ENCODE measurements around the gene ACBD3. TPM values are rescaled to one million over a fixed set of nuclear protein-coding genes. Genes with fewer than 3 reads are reported as not detected.

Gene ACBD3
- total RNA-seq, 1 donor, result 72.0 TPM

DNA sequence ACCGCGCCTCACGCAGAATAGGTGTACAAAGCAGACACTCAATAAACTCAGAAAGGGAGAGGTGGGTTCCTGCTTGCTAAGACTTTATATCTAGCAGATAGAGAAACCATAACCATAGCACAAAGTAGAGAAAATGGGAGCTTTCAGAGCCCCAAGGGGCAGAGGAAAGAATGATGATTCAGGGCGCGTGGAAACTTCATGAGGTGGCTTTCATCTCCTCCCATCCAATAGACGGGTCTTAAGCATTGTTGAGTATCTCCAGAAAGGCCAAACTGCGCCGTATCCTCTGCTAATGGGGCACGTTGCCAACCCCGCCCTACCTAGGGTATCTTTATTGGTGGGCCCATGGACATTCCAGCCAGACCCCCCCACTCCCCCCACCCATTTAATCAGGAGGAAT is 36.1 kb upstream of the ACBD3 start:
- no peak overlapping the region for H3K4me3 ChIP-seq (ENCODE audit: low read depth, low read length)
- TF ChIP-seq, protein P1, sequence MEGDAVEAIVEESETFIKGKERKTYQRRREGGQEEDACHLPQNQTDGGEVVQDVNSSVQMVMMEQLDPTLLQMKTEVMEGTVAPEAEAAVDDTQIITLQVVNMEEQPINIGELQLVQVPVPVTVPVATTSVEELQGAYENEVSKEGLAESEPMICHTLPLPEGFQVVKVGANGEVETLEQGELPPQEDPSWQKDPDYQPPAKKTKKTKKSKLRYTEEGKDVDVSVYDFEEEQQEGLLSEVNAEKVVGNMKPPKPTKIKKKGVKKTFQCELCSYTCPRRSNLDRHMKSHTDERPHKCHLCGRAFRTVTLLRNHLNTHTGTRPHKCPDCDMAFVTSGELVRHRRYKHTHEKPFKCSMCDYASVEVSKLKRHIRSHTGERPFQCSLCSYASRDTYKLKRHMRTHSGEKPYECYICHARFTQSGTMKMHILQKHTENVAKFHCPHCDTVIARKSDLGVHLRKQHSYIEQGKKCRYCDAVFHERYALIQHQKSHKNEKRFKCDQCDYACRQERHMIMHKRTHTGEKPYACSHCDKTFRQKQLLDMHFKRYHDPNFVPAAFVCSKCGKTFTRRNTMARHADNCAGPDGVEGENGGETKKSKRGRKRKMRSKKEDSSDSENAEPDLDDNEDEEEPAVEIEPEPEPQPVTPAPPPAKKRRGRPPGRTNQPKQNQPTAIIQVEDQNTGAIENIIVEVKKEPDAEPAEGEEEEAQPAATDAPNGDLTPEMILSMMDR (IDR thresholded peaks at IDR 0.05; ENCODE audit: insufficient read depth, low read length), result no peak
- DNase-seq (ENCODE audit: low read depth), result no peak

DNA sequence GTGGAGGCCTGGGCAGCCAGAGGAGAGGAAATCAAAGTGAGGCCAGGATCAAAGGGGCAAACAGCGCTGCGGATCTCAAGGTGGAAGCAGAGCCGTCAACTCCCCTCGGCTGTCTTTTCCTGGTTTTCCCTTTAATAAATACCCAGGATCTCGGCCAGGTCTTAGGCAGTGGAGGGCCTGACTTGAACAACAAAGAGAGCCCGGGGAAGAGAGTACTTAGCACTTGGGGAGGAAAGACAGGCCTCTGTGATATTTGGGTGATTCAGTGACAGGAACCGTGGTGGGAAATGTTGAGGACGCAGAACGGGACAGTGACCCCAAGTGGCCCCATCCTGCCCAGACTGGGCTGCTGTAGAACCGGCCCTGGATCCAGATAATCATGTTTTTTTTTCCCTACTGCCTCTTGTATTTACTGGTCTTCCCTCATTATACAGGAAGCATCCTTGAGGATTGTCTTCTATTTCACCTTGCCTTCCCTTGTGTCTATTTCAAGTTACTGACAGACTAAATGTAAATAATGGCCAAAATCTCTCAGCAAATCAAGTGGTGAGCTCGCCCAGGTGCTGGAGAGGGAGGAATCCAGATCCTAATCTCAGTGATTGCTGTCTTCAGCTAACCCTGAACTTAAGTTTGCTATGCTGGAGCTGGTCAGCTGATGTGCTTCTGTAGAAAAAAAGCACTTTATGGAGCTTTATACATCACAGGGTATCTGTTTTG is 34.1 kb upstream of the ACBD3 start:
- TF ChIP-seq, protein P1 (IDR thresholded peaks at IDR 0.05; ENCODE audit: insufficient read depth, low read length), result no peak
- no peak overlapping the region for H3K4me3 ChIP-seq (ENCODE audit: low read depth, low read length)
- DNase-seq (ENCODE audit: low read depth), result no peak

DNA sequence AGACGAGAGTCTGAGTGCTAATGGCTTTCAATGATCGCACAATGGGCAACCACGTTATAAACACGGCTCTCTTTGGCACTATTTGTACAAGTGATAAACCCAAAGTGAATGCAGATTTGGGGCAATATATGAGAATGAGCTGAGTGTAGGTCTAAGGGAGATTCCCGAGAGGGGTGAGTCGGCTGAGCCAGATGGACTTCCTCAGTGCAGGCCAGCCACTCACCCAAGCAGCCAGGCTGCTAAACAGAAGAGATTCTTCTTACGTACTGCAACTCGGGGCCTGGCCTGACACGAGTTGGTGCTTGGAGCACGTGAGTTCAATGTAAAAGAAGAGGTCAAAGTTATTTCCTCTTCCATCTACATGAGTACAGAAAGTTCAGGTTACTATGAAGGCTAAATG is 30.7 kb upstream of the ACBD3 start:
- no peak overlapping the region for H3K4me3 ChIP-seq (ENCODE audit: low read depth, low read length)
- TF ChIP-seq, protein P1 (IDR thresholded peaks at IDR 0.05; ENCODE audit: insufficient read depth, low read length), result no peak
- DNase-seq (ENCODE audit: low read depth), result peak; percentile 43

DNA sequence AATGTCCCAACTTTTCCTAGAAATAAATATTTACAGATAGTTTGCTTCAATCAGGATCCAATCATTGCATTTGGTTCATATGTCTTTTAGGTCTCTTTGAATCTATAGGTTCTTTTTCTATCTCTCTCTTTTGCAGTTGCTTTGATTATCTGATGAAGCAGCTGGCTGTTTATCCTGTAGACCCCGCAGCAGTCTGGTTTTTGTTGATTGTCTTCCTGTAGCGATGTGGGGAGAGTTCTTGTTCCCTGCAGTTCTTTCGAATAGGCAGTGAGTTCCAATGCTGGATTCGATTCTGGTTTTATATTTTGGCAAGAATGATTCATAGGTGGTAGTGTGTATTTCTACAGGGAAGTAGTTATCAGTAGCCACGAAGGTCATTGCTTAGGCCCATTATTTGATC is 29.5 kb upstream of the ACBD3 start:
- TF ChIP-seq, protein P1 (IDR thresholded peaks at IDR 0.05; ENCODE audit: insufficient read depth, low read length), result no peak
- no peak overlapping the region for H3K4me3 ChIP-seq (ENCODE audit: low read depth, low read length)
- no peak for DNase-seq (ENCODE audit: low read depth)

DNA sequence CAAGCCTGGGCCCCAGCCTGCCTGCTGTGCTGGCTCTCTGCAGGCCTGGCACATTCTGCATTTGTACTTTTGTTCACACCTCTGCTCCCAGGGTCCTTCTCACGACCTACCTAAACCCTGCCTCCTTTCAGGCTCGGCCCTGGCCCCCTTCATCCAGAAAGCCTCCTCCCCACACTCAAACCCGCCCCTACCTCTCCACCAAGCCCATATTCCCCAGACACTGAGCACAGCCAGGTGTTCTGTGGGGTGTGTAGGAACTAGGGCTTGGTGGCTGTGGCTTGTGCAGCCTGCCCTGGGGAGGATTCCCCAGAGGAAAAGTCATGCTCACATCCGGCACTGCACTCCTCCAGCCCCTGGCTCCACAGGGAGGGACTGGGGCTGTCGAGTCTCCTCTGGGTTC is 28.7 kb upstream of the ACBD3 start:
- TF ChIP-seq, protein P1 (IDR thresholded peaks at IDR 0.05; ENCODE audit: insufficient read depth, low read length), result no peak

DNA sequence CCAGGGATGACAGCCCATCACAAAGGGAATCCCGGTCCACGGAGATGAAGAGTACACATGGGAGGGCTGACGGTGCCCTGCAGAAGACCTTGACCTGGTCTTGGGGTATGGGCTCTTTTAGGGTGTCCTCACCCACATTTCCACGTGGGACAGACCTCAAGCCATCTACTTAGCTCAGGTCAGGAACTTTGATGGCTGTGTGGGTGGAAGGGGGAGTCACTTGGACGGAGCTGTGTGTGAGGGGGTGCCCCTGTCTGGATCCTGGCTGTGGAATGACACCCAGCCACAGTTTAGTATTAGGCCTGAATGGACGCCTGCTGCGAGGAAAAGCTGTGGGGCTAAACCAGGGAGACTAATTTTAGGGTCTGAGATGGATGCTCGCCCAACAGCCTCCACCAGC is 26.0 kb upstream of the ACBD3 start:
- H3K4me3 ChIP-seq (ENCODE audit: low read depth, low read length), result no peak overlapping the region
- no peak for DNase-seq (ENCODE audit: low read depth)
- TF ChIP-seq, protein P1 (IDR thresholded peaks at IDR 0.05; ENCODE audit: insufficient read depth, low read length), result no peak

More for the DNA sequence above, 28.7 kb upstream of the ACBD3 start:
- H3K4me3 ChIP-seq (ENCODE audit: low read depth, low read length), result no peak overlapping the region
- no peak for DNase-seq (ENCODE audit: low read depth)
